ENCODE data around the gene TBC1D23.
"Not testable (repeated sequence)": the region's sequence is repeated elsewhere in the genome, so short reads cannot be mapped to it uniquely, and the experiment has no call there.

TBC1D23 gene

GRCh38 chr3:100334488-100335351 is 73.9 kb downstream of the TBC1D23 start, which contains the start of gene NIT2:
Gene NIT2 (plus strand): TSS chr3:100334757. CDS start chr3:100334792, 35 bp downstream.
- in situ Hi-C loops (cut with HindIII; ENCODE audit: low sequenced_read_pairs): no loop called here
- peak within 1 kb of the TSS; percentile 58 for H3K4me3 ChIP-seq (ENCODE audit: low read depth, low read length)
- no peak for TF ChIP-seq CTCF (IDR thresholded peaks at IDR 0.05; ENCODE audit: low read depth, low read length)
- peak; percentile 85 for DNase-seq (ENCODE audit: low read depth, low spot score)

GRCh38 chr3:100335434-100335833 is 74.6 kb downstream of the TBC1D23 start:
- in situ Hi-C loops (cut with HindIII; ENCODE audit: low sequenced_read_pairs): no loop called here
- peak overlapping the region; percentile 58 for H3K4me3 ChIP-seq (ENCODE audit: low read depth, low read length)
- no peak for TF ChIP-seq CTCF (IDR thresholded peaks at IDR 0.05; ENCODE audit: low read depth, low read length)
- DNase-seq (ENCODE audit: low read depth, low spot score): no peak

GRCh38 chr3:100336229-100336628 is 75.4 kb downstream of the TBC1D23 start:
- DNase-seq (ENCODE audit: low read depth, low spot score); in situ Hi-C loops (cut with HindIII; ENCODE audit: low sequenced_read_pairs); H3K4me3 ChIP-seq (ENCODE audit: low read depth, low read length): not testable (repeated sequence)

- no peak for TF ChIP-seq CTCF (IDR thresholded peaks at IDR 0.05; ENCODE audit: low read depth, low read length)
- in situ Hi-C loops (cut with HindIII; ENCODE audit: low sequenced_read_pairs): no loop called here
- no peak overlapping the region for H3K4me3 ChIP-seq (ENCODE audit: low read depth, low read length)
- no peak for DNase-seq (ENCODE audit: low read depth, low spot score)
These were observed 78.1 kb downstream of the TBC1D23 start for GRCh38 chr3:100338911-100339310.

- H3K4me3 ChIP-seq (ENCODE audit: low read depth, low read length): no peak overlapping the region
- DNase-seq (ENCODE audit: low read depth, low spot score): no peak
- in situ Hi-C loops (cut with HindIII; ENCODE audit: low sequenced_read_pairs): no loop called here
- TF ChIP-seq CTCF (IDR thresholded peaks at IDR 0.05; ENCODE audit: low read depth, low read length): no peak
These were observed 79.0 kb downstream of the TBC1D23 start for GRCh38 chr3:100339786-100340185.

- H3K4me3 ChIP-seq (ENCODE audit: low read depth, low read length): no peak overlapping the region
- no peak for DNase-seq (ENCODE audit: low read depth, low spot score)
- in situ Hi-C loops (cut with HindIII; ENCODE audit: low sequenced_read_pairs): no loop called here
- TF ChIP-seq CTCF (IDR thresholded peaks at IDR 0.05; ENCODE audit: low read depth, low read length): no peak
These were observed 79.7 kb downstream of the TBC1D23 start for GRCh38 chr3:100340527-100340926.

- DNase-seq (ENCODE audit: low read depth, low spot score): no peak
- no peak overlapping the region for H3K4me3 ChIP-seq (ENCODE audit: low read depth, low read length)
- in situ Hi-C loops (cut with HindIII; ENCODE audit: low sequenced_read_pairs): no loop called here
- no peak for TF ChIP-seq CTCF (IDR thresholded peaks at IDR 0.05; ENCODE audit: low read depth, low read length)
These were observed 87.9 kb downstream of the TBC1D23 start for GRCh38 chr3:100348727-100349126.

- H3K4me3 ChIP-seq (ENCODE audit: low read depth, low read length); in situ Hi-C loops (cut with HindIII; ENCODE audit: low sequenced_read_pairs); DNase-seq (ENCODE audit: low read depth, low spot score): not testable (repeated sequence)
These were observed 91.0 kb downstream of the TBC1D23 start for GRCh38 chr3:100351770-100352169.

All from astrocyte of the spinal cord (primary cell).